Activated CD8-positive, alpha-beta T cell treated with anti-CD3 and anti-CD28 coated beads, Interleukin-2, amount 10 ng/mL, durations not matched to agents 7 days and 5 days (primary cell): ENCODE data around the gene SNHG17. TPM values are rescaled to one million over a fixed set of nuclear protein-coding genes. Genes with fewer than 3 reads are reported as not detected.
"Not testable (repeated sequence)": the region's sequence is repeated elsewhere in the genome, so short reads cannot be mapped to it uniquely, and the experiment has no call there.

ENCODE experiments used
- ATAC-seq: fragments of 150-1000 bp; cut with Tn5 transposase; one replicate; pipeline ENCODE4 v1.10.0; 2021; ENCODE audit warnings: moderate library complexity
- CTCF ChIA-PET: fragments of 350-600 bp; sonication (Branson Sonifier 250); formaldehyde crosslinking; loops from one replicate; lab custom pipeline; 2021; ENCODE audit warnings: antibody characterized with exemption; lab: Charles Lee
- POLR2A ChIA-PET: fragments of 350-600 bp; sonication (Branson Sonifier 250); formaldehyde crosslinking; loops from one replicate; lab custom pipeline; 2021; ENCODE audit warnings: antibody characterized with exemption; lab: Charles Lee
- DNase-seq: peaks from one replicate; pipeline ENCODE4 v3.0.0-alpha.2; 2020
- H3K27ac Mint-ChIP-seq: one replicate; pipeline ENCODE4 v1.8.0; 2021; ENCODE audit warnings: mild to moderate bottlenecking, mixed read lengths
- H3K27me3 Mint-ChIP-seq: one replicate; pipeline ENCODE4 v1.8.0; 2021; ENCODE audit warnings: low read depth, mixed read lengths
- H3K36me3 Mint-ChIP-seq: one replicate; pipeline ENCODE4 v1.8.0; 2021; ENCODE audit warnings: low read depth, mixed read lengths
- H3K4me1 Mint-ChIP-seq: one replicate; pipeline ENCODE4 v1.8.0; 2021; ENCODE audit warnings: low read depth, mixed read lengths
- H3K4me3 Mint-ChIP-seq: one replicate; pipeline ENCODE4 v1.8.0; 2021; ENCODE audit warnings: mild to moderate bottlenecking, mixed read lengths
- H3K9me3 Mint-ChIP-seq: one replicate; pipeline ENCODE4 v1.8.0; 2022; ENCODE audit warnings: mixed read lengths; ENCODE audit not compliant: insufficient read depth
- total RNA-seq, 2 experiments: library from RNA; stranded (reverse); gene quantifications; one replicate each; pipeline ENCODE4 v1.2.3, GENCODE V29; 2021

SNHG17 gene
- total RNA-seq, 2 experiments from 2014 or later: 69.6 to 77.8 TPM

DNA sequence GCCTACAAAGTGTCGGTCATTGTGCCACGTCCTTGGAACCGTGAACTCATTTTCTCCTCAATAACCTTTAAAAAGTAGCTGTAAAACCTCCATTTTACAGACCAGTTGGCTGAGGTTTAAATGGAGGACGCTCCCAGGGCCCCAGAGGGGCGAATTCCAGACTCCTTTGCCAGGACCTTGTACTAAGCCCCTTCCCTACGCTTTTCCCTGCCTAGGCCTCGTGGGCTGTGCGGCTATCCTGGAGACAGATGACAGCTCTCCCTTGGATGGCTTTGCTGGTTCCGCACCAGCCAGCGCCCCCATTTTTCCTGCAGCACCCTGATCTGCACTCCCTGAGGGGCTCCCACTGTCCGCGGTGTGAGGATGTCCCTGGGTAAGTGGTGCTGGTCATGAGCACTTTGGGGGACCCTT is 12.1 kb upstream of the SNHG17 start:
- Mint-ChIP-seq H3K36me3 (peaks cover 18% of the 10 kb centered on the region), H3K9me3 (no peaks in the 10 kb centered on the region), H3K27ac (peak overlapping the region; percentile 88), H3K4me1 (peaks cover 26% of the 10 kb centered on the region), H3K27me3 (peaks cover 3% of the 10 kb centered on the region), H3K4me3 (peak overlapping the region; percentile 78)
- DNase-seq: no peak
- no peak for ATAC-seq
- ChIA-PET CTCF (interaction anchor here (2.0 to 4.1 kb wide), 3 partner anchors 10 to 26 kb away, joined by 15 to 121 read pairs (median 39); partner anchors contain the start of genes RALGAPB and SNHG17), POLR2A (interaction anchor here (0.5 to 5.6 kb wide), 7 partner anchors 14 to 1847 kb away, joined by 3 to 143 read pairs (median 3); partner anchors contain the start of genes RALGAPB and SNHG17)

DNA sequence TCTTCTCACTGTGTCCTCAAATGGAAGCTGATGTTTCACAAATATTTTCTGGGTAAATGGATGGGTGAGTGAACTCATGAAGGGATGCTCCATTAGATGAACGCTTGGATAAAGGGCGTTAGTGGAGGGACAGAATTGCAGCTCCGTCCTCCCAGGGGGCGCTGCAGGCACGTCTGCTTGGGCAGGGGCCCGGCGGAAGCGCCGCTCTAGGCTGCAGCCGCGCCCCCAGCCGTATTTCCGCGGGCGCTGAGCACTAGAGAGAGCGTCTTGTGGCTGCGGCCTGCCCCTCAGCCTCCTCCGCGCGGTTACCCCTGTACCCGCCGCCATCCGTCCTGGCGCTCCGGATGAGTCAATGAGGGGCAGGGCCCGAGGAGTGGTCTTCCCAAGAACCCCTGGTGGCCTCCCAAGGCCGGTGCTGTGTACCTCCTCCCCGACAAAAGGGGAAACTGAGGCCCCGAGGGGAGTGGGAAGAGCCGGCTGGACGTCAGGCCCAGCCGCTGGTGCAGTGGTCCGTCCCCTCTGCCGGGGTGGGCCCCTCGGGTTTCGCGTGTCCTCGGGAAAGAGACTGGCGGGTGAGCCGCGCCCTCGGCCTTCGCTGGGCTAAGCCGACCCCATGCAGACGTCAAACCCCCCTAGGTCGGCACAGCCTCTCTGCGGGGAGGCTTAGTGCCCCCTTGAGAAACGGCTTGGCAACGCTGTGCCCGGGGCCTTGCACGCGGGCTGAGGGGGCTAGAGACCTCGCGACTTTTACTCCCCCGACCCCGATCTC is 11.5 kb upstream of the SNHG17 start:
- POLR2A ChIA-PET: interaction anchor here (0.5 to 5.6 kb wide), 7 partner anchors 8 to 292 kb away, joined by 3 to 143 read pairs (median 4); partner anchors contain the start of genes RALGAPB and SNHG17
- ATAC-seq (peak; percentile 97), DNase-seq (peak; percentile 94)
- Mint-ChIP-seq H3K4me1 (peaks cover 26% of the 10 kb centered on the region), H3K36me3 (peaks cover 18% of the 10 kb centered on the region), H3K27ac (peak overlapping the region; percentile 88), H3K9me3 (no peaks in the 10 kb centered on the region), H3K4me3 (peak overlapping the region; percentile 78), H3K27me3 (peaks cover 6% of the 10 kb centered on the region)
- CTCF ChIA-PET: interaction anchor here (0.8 to 4.1 kb wide), 11 partner anchors 9 to 305 kb away, joined by 3 to 121 read pairs (median 4); partner anchors contain the start of genes RALGAPB and SNHG17

DNA sequence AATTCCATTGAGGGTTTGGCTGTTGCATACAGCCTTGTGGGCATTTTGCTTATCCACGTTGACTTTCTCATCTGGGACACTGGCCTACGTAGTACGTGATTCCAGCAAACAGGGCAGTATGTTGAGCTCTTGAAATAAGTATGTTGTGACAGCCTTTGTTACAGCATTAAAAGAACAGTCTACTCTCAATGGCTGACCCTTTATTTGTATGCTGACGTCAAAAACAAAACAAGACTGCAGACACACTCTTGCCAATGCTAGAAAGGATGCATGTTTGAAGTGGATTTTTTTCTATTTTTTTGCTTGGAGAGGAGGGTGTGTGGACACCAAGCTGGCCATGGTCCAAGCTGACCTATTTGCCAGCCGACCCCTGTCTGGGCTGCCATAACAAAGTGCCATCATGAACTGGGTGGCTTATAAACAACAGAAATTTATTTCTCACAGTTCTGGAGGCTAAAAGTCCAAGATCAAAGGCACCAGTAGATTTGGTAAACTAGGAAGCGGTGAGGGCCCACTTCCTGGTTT is 10.8 kb upstream of the SNHG17 start:
- H3K27ac Mint-ChIP-seq: peak overlapping the region; percentile 88
- peaks cover 26% of the 10 kb centered on the region for H3K4me1 Mint-ChIP-seq
- no peak for DNase-seq
- peak overlapping the region; percentile 78 for H3K4me3 Mint-ChIP-seq
- ATAC-seq: no peak
- peaks cover 6% of the 10 kb centered on the region for H3K27me3 Mint-ChIP-seq
- no peaks in the 10 kb centered on the region for H3K9me3 Mint-ChIP-seq
- CTCF ChIA-PET: interaction anchor here (0.6 to 4.1 kb wide), 12 partner anchors 8 to 306 kb away, joined by 3 to 121 read pairs (median 4); partner anchors contain the start of genes RALGAPB and SNHG17
- H3K36me3 Mint-ChIP-seq: peaks cover 15% of the 10 kb centered on the region
- POLR2A ChIA-PET: interaction anchor here (0.7 to 5.6 kb wide), 6 partner anchors 8 to 31 kb away, joined by 3 to 143 read pairs (median 6); partner anchors contain the start of genes RALGAPB and SNHG17

DNA sequence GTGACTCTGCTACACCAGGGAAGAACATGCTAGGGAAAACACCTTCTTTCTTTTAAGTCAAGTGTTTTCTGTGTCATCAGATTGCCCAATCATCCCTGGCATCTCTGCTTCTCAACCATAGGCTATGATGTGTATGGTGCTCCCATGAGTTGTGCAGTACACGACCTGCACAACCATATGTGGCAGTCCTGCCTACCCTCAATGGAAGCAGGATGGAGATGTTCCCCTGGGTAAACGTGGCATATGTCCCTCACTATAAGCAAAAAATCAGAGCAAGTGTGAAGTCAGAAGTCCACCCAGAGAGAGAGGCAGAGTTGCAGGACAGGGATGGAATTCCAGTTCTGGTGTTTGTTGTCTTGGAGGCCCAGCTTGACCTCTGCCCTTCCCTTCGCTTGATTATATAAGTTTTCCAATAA is 10.3 kb upstream of the SNHG17 start:
- ChIA-PET CTCF (interaction anchor here (0.6 to 4.1 kb wide), 10 partner anchors 8 to 306 kb away, joined by 3 to 121 read pairs (median 8); partner anchors contain the start of genes RALGAPB and SNHG17), POLR2A (interaction anchor here (3.6 to 5.6 kb wide), 2 partner anchors 12 to 28 kb away, joined by 23 to 143 read pairs; partner anchors contain the start of genes RALGAPB and SNHG17)
- peak overlapping the region; percentile 55 for H3K27ac Mint-ChIP-seq
- H3K4me1 Mint-ChIP-seq: peaks cover 26% of the 10 kb centered on the region
- DNase-seq: no peak
- H3K36me3 Mint-ChIP-seq: peaks cover 11% of the 10 kb centered on the region
- no peaks in the 10 kb centered on the region for H3K9me3 Mint-ChIP-seq
- H3K27me3 Mint-ChIP-seq: peaks cover 6% of the 10 kb centered on the region
- no peak for ATAC-seq
- peak overlapping the region; percentile 3 for H3K4me3 Mint-ChIP-seq

DNA sequence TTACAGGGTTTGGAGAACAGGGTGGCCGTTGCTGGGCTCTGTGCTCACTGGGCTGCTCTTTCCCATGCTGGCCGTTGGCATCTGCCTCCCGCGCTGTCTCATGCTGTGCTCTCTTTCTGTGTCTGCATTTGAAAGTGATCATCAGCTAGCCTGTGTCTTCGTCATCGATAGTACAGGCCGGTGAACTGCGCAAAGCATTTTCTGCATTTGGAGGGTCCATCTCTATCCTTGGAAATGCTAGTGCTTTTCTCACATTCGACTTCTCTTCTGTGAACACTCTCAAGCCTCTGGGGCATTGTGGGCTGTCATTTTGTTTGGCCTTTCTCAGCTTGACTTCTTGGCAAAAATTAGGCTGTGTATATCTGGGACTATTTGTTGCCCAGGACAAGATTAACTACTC is 6.8 kb upstream of the SNHG17 start:
- Mint-ChIP-seq H3K27ac (no peak overlapping the region), H3K4me1 (peaks cover 10% of the 10 kb centered on the region), H3K9me3 (no peaks in the 10 kb centered on the region), H3K27me3 (peaks cover 10% of the 10 kb centered on the region), H3K4me3 (no peak overlapping the region), H3K36me3 (no peaks in the 10 kb centered on the region)
- DNase-seq: no peak
- ATAC-seq: no peak
- ChIA-PET CTCF (no interaction called here), POLR2A (no interaction called here)

DNA sequence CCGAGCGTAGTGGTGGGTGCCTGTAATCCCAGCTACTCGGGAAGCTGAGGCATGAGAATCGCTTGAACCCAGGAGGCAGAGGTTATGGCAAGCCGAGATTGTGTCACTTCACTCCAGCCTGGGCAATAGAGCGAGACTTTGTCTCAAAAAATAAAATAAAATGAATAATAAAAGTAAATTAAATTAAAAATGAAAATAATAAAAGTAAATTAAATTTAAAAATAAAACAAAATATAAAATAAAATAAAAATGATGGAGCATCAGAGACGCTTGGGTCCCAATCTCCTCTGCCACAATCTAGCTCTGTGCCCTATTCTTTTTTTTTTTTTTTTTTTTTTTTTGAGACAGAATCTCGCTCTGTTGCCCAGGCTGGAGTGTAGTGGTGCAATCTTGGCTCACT is 6.0 kb upstream of the SNHG17 start:
- H3K4me1 Mint-ChIP-seq, H3K9me3 Mint-ChIP-seq, H3K27ac Mint-ChIP-seq, DNase-seq, ATAC-seq, H3K4me3 Mint-ChIP-seq, POLR2A ChIA-PET, H3K36me3 Mint-ChIP-seq, CTCF ChIA-PET: not testable (repeated sequence)
- peaks cover 10% of the 10 kb centered on the region for H3K27me3 Mint-ChIP-seq

DNA sequence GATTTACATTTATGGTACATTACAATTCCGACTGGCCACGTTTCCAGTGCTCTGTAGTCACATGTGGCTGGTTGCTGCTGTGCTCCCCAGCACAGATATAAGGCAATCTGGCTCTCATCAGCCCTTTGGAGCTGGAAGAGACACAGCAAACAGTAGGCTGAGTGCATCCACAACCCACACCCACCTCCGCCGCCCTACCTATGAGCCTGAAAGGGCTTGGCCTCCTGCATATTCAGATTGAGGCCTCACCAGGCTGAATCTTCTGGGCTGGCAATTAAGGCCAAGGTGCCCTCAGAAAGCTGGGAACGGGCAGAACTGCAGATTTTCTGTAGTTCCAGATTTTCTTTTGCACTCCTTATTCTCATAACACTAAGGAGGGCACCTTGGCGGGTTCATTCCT is 2.7 kb upstream of the SNHG17 start:
- ATAC-seq: no peak
- ChIA-PET CTCF (interaction anchor here (1.2 to 2.3 kb wide), 2 partner anchors 9 to 36 kb away, joined by 3 to 15 read pairs; no protein-coding TSS in a partner anchor), POLR2A (interaction anchor here (1.1 kb wide), 1 partner anchor 8 kb away, joined by 9 read pairs; no protein-coding TSS in a partner anchor)
- Mint-ChIP-seq H3K9me3 (no peaks in the 10 kb centered on the region), H3K27me3 (peaks cover 8% of the 10 kb centered on the region), H3K4me3 (no peak overlapping the region), H3K4me1 (peaks cover 18% of the 10 kb centered on the region), H3K27ac (no peak overlapping the region), H3K36me3 (peaks cover 21% of the 10 kb centered on the region)
- DNase-seq: no peak

DNA sequence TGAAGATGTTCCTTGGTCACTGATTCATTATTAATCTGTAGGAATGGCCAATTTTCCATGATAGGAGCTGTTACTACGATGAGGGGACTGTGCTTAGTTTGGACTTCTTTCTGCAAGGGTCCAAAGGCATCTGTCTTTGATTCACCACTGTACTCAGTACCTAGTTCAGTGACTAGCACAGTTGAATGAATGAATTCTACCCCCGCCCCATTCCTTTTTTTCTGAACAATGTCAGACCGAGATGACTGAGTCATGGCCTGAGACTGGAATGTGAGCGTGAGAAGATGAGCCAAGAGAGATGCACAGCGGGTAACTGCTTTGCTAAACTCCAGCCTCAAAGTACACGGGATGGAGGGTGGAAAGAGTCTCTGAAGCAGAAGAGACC is 419 bp upstream of the SNHG17 start:
- H3K4me1 Mint-ChIP-seq: peaks cover 40% of the 10 kb centered on the region
- H3K9me3 Mint-ChIP-seq: no peaks in the 10 kb centered on the region
- no peak for DNase-seq
- H3K27ac Mint-ChIP-seq: peak overlapping the region; percentile 96
- ATAC-seq: no peak
- ChIA-PET POLR2A (interaction anchor here (0.7 to 4.3 kb wide), 12 partner anchors 10 to 527 kb away, joined by 3 to 143 read pairs (median 4); partner anchors contain the start of genes DHX35, RALGAPB, RPRD1B and TTI1), CTCF (interaction anchor here (0.7 to 5.8 kb wide), 9 partner anchors 9 to 370 kb away, joined by 3 to 121 read pairs (median 10); partner anchors contain the start of genes PPP1R16B and RALGAPB)
- H3K27me3 Mint-ChIP-seq: peaks cover 4% of the 10 kb centered on the region
- H3K4me3 Mint-ChIP-seq: peak overlapping the region; percentile 95
- peaks cover 43% of the 10 kb centered on the region for H3K36me3 Mint-ChIP-seq

DNA sequence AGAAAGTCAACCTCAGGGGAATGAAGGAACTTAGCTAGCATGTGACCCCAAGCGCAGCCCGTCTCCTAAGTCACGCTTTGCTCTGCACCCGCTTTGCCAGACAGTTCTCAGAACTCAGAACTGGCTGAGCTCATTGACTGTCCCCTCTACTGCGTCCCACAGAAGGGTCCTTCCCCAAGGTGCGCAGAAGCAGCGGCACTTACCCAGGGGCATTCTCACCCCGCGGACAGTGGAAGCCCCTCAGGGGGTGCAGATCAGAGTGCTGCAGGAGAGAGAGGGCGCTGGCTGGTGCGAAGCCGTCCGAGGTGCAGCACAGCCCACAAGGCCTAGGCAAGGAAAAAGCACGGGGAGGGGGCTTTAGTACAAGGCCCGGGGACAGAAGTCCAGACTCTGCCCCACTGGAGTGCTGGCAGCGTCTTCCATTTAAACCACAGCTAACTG is 807 bp downstream of the SNHG17 start:
- CTCF ChIA-PET: interaction anchor here (0.7 to 5.8 kb wide), 14 partner anchors 9 to 673 kb away, joined by 3 to 121 read pairs (median 4); partner anchors contain the start of gene RALGAPB
- Mint-ChIP-seq H3K4me3 (peak overlapping the region; percentile 95), H3K4me1 (peaks cover 45% of the 10 kb centered on the region), H3K9me3 (no peaks in the 10 kb centered on the region), H3K36me3 (peaks cover 51% of the 10 kb centered on the region), H3K27ac (peak overlapping the region; percentile 96), H3K27me3 (peaks cover 4% of the 10 kb centered on the region)
- DNase-seq (peak; percentile 42), ATAC-seq (peak; percentile 47)
- POLR2A ChIA-PET: interaction anchor here (1.3 to 4.3 kb wide), 6 partner anchors 9 to 401 kb away, joined by 3 to 143 read pairs (median 9); partner anchors contain the start of genes RALGAPB, RPRD1B and TTI1

DNA sequence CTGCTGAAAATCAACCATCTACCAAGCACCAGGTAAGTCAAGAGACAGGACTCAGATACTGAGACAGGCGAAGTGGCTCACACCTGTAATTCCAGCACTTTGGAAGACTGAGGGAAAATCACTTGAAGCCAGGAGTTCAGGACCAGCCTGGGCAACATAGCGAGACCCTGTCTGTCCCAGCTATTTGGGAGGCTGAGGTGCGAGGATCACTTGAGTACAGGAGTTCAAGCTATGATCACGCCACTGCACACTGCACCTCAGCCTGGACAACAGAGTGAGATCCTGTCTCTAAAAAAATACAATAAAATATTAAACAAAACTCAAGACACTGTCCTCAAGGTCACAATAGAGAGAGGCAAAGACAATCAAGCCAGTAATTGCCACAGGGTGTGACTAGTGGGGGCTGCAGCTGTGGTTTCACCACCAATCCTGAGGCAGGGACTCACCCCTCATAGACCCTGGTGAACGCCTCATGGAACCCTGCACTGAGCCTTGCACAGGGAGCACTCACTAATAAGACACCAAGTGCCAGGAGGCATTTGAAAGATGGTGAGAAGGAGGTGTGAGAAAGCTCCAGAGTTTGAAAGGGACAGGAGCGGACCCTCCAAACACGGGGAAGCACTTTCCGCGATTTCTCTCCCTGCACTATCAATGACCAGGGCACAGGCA is 1.7 kb downstream of the SNHG17 start:
- ATAC-seq (no peak), DNase-seq (no peak)
- Mint-ChIP-seq H3K4me3 (peak overlapping the region; percentile 95), H3K27ac (peak overlapping the region; percentile 96), H3K36me3 (peaks cover 59% of the 10 kb centered on the region), H3K27me3 (peaks cover under 1% of the 10 kb centered on the region), H3K9me3 (no peaks in the 10 kb centered on the region), H3K4me1 (peaks cover 50% of the 10 kb centered on the region)
- ChIA-PET POLR2A (interaction anchor here (0.6 to 4.3 kb wide), 4 partner anchors 8 to 529 kb away, joined by 3 to 143 read pairs (median 12); partner anchors contain the start of gene RALGAPB), CTCF (interaction anchor here (0.7 to 5.8 kb wide), 11 partner anchors 8 to 672 kb away, joined by 3 to 121 read pairs (median 5); partner anchors contain the start of gene RALGAPB)
